ENCODE results near the gene MCM7. TPM values are rescaled to one million over a fixed set of nuclear protein-coding genes. Genes with fewer than 3 reads are reported as not detected.

MCM7 gene
- polyA plus RNA-seq, 1 donor (not counting 4 experiments of a cell fraction or from before 2014, with no cell fraction given) = 46.8 TPM

DNA sequence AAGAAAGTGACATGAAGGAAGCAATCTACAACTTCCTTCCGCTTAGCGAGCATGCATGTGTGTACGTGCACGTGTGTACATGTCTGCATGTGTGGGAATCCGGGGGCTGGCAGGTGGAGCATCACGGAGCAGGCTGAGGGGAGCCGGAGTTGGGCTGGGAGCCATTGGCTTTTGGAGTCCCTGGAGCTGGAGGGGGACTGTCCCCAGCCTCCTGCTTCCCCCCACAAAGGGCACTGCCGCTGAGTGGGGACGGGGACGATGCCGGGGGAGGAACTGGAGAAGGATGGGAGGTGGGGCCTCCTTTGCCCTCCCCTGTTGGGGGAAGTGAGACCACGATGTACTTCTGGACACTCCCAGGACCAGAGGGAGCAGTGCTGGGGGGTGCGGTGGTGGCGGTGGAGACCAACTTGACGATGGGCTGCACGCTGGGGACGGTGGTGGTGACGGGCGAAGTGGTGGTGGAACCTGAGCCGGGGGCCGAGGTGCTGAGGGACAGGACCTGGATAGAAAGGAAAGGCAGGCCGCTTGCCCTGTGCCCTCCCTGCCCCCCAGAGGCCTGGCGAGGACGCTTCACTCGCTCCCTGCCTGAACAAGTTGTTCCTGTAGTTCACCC is 6.0 kb upstream of the MCM7 start:
- Histone ChIP-seq H3K4me1 (ENCODE audit: control insufficient read depth, extremely low read depth, insufficient read depth, low read length) (peaks cover 4% of the 10 kb centered on the region), H3K36me3 (ENCODE audit: control insufficient read depth in 2 of 2, extremely low read depth in 1 of 2, insufficient read depth in 2 of 2, low read length in 2 of 2) (peaks cover 10 to 45% of the 10 kb centered on the region in 2 experiments)
- no peak for TF ChIP-seq CTCF (optimal IDR thresholded peaks at IDR 0.05 in 1 of 3, IDR thresholded peaks at IDR 0.05 in 1 of 3, conservative IDR thresholded peaks at IDR 0.05 in 1 of 3; ENCODE audit: extremely low read depth in 1 of 3, insufficient read depth in 2 of 3, low read length in 3 of 3)
- TF ChIP-seq EZH2 (IDR thresholded peaks at IDR 0.05; ENCODE audit: low read length) = no peak

DNA sequence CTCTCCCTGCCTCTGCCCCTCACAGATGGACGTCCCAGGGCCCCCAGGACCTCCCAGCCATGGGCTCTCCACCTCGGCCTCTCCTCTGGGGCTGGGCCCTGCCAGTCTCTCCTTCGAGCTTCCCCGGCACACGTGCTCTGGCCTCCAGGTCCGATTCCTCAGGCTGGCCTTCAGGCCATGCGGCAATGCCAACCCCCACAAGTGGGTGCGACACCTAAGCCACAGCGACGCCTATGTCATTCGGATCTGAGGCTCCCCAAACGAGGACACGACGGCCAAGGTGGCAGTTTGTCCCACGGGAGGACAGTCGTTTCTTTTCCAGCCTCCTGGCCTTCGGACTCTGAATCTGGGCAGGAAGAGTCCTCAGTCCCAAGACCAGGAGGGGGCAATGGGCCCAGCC is 5.4 kb upstream of the MCM7 start:
- Histone ChIP-seq H3K9me3 (ENCODE audit: control insufficient read depth, low read depth, low read length) (no peaks in the 10 kb centered on the region), H3K36me3 (ENCODE audit: control insufficient read depth in 2 of 2, extremely low read depth in 1 of 2, insufficient read depth in 2 of 2, low read length in 2 of 2) (peaks cover 10 to 45% of the 10 kb centered on the region in 2 experiments), H3K4me2 (ENCODE audit: control insufficient read depth, extremely low read depth, insufficient read depth, low read depth, low read length) (no peak overlapping the region), H3K4me1 (ENCODE audit: control insufficient read depth, extremely low read depth, insufficient read depth, low read length) (peaks cover 5% of the 10 kb centered on the region), H3K27me3 (ENCODE audit: control insufficient read depth, extremely low read depth, insufficient read depth, low read length) (no peaks in the 10 kb centered on the region), H3K79me2 (ENCODE audit: control insufficient read depth, insufficient read depth, low read length) (peaks cover 5% of the 10 kb centered on the region), H4K20me1 (ENCODE audit: control insufficient read depth, extremely low read depth, insufficient read depth, low read length) (no peaks in the 10 kb centered on the region), H3K9me1 (ENCODE audit: control insufficient read depth, extremely low read depth, insufficient read depth, low read length) (no peaks in the 10 kb centered on the region), H3K4me3 (ENCODE audit: control insufficient read depth in 2 of 3, extremely low read depth in 1 of 3, insufficient read depth in 2 of 3, low read depth in 1 of 3, low read length in 3 of 3) (no peak overlapping the region), H3K27ac (ENCODE audit: control insufficient read depth, insufficient read depth, low read length) (no peak overlapping the region), H3K9ac (ENCODE audit: control insufficient read depth, extremely low read depth, insufficient read depth, low read length) (no peak overlapping the region), H2AFZ (ENCODE audit: control insufficient read depth, low read length) (no peak overlapping the region)
- dilution Hi-C loops (cut with MboI; ENCODE audit: extremely low pct_ligation_motif_present, low sequenced_read_pairs) = no loop called here
- DNase-seq (ENCODE audit: low read depth, low spot score) = no peak
- TF ChIP-seq EZH2 (IDR thresholded peaks at IDR 0.05; ENCODE audit: low read length) (no peak), CTCF (optimal IDR thresholded peaks at IDR 0.05 in 1 of 3, IDR thresholded peaks at IDR 0.05 in 1 of 3, conservative IDR thresholded peaks at IDR 0.05 in 1 of 3; ENCODE audit: extremely low read depth in 1 of 3, insufficient read depth in 2 of 3, low read length in 3 of 3) (no peak)
- no peak for FAIRE-seq

More for the DNA sequence above, 6.0 kb upstream of the MCM7 start:
- Histone ChIP-seq H2AFZ (ENCODE audit: control insufficient read depth, low read length) (no peak overlapping the region), H3K27me3 (ENCODE audit: control insufficient read depth, extremely low read depth, insufficient read depth, low read length) (no peaks in the 10 kb centered on the region), H3K9me1 (ENCODE audit: control insufficient read depth, extremely low read depth, insufficient read depth, low read length) (no peaks in the 10 kb centered on the region), H4K20me1 (ENCODE audit: control insufficient read depth, extremely low read depth, insufficient read depth, low read length) (no peaks in the 10 kb centered on the region), H3K79me2 (ENCODE audit: control insufficient read depth, insufficient read depth, low read length) (peaks cover 4% of the 10 kb centered on the region), H3K27ac (ENCODE audit: control insufficient read depth, insufficient read depth, low read length) (no peak overlapping the region), H3K9me3 (ENCODE audit: control insufficient read depth, low read depth, low read length) (no peaks in the 10 kb centered on the region), H3K9ac (ENCODE audit: control insufficient read depth, extremely low read depth, insufficient read depth, low read length) (no peak overlapping the region), H3K4me2 (ENCODE audit: control insufficient read depth, extremely low read depth, insufficient read depth, low read depth, low read length) (no peak overlapping the region), H3K4me3 (ENCODE audit: control insufficient read depth in 2 of 3, extremely low read depth in 1 of 3, insufficient read depth in 2 of 3, low read depth in 1 of 3, low read length in 3 of 3) (no peak overlapping the region)
- dilution Hi-C loops (cut with MboI; ENCODE audit: extremely low pct_ligation_motif_present, low sequenced_read_pairs) = no loop called here
- DNase-seq (ENCODE audit: low read depth, low spot score) = no peak
- FAIRE-seq = no peak

Measured in keratinocyte (primary cell).